ENCODE measurements around the gene HMMR. TPM values are rescaled to one million over a fixed set of nuclear protein-coding genes. Genes with fewer than 3 reads are reported as not detected.
"Not testable (repeated sequence)": the region's sequence is repeated elsewhere in the genome, so short reads cannot be mapped to it uniquely, and the experiment has no call there.

HMMR gene
- polyA plus RNA-seq = not detected

- Mint-ChIP-seq H3K4me1 (peaks cover 15 to 27% (median 19%) of the 10 kb centered on the region in 3 donors), H3K27ac (peak within 1 kb of the TSS; percentile 91 to 100 (median 97)), H3K4me3 (peak within 1 kb of the TSS; percentile 90 to 98 (median 97)), H3K27me3 (no peaks in the 10 kb centered on the region), H3K36me3 (peaks cover 3% of the 10 kb centered on the region), H3K9me3 (peaks cover 0 to under 1% (median 0%) of the 10 kb centered on the region in 3 donors)
These were observed at the start of gene HMMR for GRCh38 chr5:163460562-163461171. Gene HMMR, plus strand, starts transcription at chr5:163460632. Its CDS starts 61 bp downstream, at chr5:163460693.

- not testable (repeated sequence) for H3K27ac Mint-ChIP-seq, H3K9me3 Mint-ChIP-seq, H3K4me1 Mint-ChIP-seq, H3K36me3 Mint-ChIP-seq, H3K4me3 Mint-ChIP-seq
- peaks cover 19% of the 10 kb centered on the region for H3K27me3 Mint-ChIP-seq
These were observed 44.8 kb upstream of the HMMR start for GRCh38 chr5:163415673-163416072.

DNA sequence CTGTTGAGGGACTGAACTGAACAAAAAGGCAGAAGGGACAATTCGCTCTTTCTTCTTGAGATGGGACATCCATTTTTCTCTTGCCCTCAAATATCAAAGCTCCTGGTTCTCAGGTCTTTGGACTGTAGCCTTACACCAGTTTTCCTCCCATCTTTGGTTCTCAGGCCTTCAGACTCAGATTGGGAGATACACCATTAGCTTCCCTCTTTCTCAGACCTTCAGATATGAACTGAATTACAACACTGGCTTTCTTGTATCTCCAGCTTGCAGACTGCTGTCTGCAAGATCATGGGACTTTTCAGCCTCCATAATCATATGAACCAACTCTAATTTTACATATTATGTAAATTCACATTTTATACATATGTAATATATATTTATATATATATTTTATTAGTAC, 35.6 kb upstream of the HMMR start:
- H3K9me3 Mint-ChIP-seq = no peaks in the 10 kb centered on the region
- H3K4me1 Mint-ChIP-seq = peaks cover 6% of the 10 kb centered on the region in 3 donors
- H3K27me3 Mint-ChIP-seq = peaks cover 1% of the 10 kb centered on the region
- H3K4me3 Mint-ChIP-seq = no peak overlapping the region
- no peaks in the 10 kb centered on the region for H3K36me3 Mint-ChIP-seq
- no peak overlapping the region for H3K27ac Mint-ChIP-seq

DNA sequence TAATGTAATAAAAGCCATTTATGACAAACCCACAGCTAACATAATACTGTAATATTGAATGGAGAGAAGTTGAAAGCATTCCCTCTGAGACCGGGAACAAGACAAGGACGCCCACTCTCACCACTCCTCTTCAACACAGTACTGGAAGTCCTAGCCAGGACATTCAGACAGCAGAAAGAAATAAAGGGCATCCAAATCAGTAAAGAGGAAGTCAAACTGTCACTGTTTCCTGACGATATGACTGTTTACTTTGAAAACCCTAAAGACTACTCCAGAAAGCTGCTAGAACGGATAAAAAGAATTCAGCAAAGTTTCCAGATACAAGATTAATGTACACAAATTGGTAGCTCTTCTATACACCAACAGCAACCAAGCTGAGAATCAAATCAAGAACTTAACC, 34.3 kb upstream of the HMMR start:
- H3K4me3 Mint-ChIP-seq = peak overlapping the region in 1 of 4 donors; percentile 28
- not testable (repeated sequence) for H3K27me3 Mint-ChIP-seq, H3K36me3 Mint-ChIP-seq, H3K9me3 Mint-ChIP-seq, H3K4me1 Mint-ChIP-seq, H3K27ac Mint-ChIP-seq

DNA sequence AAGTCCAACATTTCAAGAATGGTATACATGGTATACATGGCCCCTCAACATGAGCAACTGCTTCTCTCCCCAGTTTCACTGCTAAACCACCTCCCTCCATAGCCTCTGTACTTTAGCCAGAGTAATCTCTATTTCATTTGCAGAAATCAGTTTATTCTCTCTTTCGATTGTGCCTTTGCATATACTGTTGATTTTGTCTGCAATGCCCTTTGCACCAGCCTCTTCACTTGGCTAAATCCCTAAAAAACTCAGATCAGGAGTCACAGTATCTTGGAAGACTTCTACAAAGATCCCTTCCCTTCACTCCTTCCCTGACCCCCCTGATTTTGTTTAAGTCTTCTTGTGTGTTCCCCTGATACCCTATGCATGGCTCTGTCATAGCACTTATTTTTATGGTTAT, 27.9 kb upstream of the HMMR start:
- H3K4me1 Mint-ChIP-seq = peaks cover 5 to 10% (median 8%) of the 10 kb centered on the region in 3 donors
- H3K27ac Mint-ChIP-seq = no peak overlapping the region
- H3K4me3 Mint-ChIP-seq = no peak overlapping the region
- H3K9me3 Mint-ChIP-seq = no peaks in the 10 kb centered on the region
- no peaks in the 10 kb centered on the region for H3K36me3 Mint-ChIP-seq
- peaks cover 1% of the 10 kb centered on the region for H3K27me3 Mint-ChIP-seq

DNA sequence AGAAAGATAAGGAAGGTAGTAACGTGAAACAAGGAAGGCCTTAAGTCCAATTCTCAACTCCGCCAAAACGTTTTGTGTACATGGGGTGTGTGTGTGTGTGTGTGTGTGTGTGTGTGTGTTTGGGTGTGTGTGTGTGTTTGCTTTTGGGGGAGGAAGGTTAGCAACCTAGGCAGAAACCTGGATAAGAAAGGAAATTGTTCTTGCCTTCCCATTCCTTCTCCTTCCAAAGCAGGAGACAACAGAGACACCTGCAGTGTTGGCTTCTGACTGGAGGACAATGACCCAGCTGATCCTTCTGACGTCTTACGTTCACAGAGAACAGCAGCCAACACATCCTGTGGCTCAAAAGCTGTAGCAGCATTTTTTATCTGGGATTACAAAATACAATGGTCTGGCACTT, 27.2 kb upstream of the HMMR start:
- H3K9me3 Mint-ChIP-seq = no peaks in the 10 kb centered on the region
- H3K4me3 Mint-ChIP-seq = no peak overlapping the region
- H3K36me3 Mint-ChIP-seq = no peaks in the 10 kb centered on the region
- no peak overlapping the region for H3K27ac Mint-ChIP-seq
- peaks cover 1% of the 10 kb centered on the region for H3K27me3 Mint-ChIP-seq
- peaks cover 8 to 13% (median 11%) of the 10 kb centered on the region in 3 donors for H3K4me1 Mint-ChIP-seq

DNA sequence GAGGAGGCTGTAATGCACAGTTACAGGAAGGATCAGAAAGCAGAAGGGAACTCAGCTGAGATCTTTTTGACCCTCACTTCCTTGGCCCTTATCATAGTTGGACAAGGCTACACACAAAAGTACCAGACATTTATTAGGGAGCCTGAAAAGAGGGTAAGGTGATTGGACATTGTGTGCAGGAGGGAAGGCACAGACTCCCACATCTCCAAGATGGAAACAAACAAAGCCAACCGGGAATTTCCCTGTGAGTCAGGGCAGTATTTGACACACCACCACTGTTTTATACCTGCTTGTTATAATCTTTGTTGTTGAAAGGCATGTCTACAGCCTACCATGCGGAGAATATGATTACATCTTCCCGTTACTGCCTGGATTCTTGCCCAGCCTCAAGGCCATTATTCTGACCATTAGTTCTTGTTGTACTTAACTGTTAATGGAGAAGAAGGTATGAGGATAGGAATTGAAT, 26.0 kb upstream of the HMMR start:
- Mint-ChIP-seq H3K4me3 (peak overlapping the region in 1 of 4 donors; percentile 44), H3K27ac (no peak overlapping the region)

DNA sequence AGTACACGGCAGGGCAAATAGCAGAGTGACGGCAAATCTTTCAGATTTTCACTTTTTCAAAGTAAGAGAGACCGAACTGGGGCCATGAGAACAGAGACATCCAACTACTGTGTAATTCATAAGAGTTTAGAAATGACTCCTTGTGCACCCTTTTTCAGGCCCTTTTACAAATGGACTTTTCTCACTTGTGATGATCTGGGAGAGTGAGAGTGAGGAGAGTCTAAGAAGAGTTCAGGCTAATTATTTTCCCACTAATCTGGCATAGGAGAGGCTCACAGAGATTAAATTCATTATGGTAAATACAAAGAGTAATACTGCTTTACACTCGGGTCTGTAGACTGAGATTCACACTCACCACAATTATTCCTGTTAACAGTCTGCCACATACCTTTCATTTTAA, 23.9 kb upstream of the HMMR start:
- Mint-ChIP-seq H3K36me3 (no peaks in the 10 kb centered on the region), H3K4me3 (peak overlapping the region; percentile 88 to 96 (median 94)), H3K27ac (peak overlapping the region in 1 of 3 donors; percentile 27), H3K4me1 (peaks cover 13 to 33% (median 19%) of the 10 kb centered on the region in 3 donors), H3K27me3 (peaks cover 1% of the 10 kb centered on the region), H3K9me3 (no peaks in the 10 kb centered on the region)

More for the DNA sequence above, 26.0 kb upstream of the HMMR start:
- Mint-ChIP-seq H3K4me1 (peaks cover 13 to 23% (median 15%) of the 10 kb centered on the region in 3 donors), H3K9me3 (no peaks in the 10 kb centered on the region), H3K36me3 (no peaks in the 10 kb centered on the region), H3K27me3 (peaks cover 1% of the 10 kb centered on the region)

GRCh38 chr5:163437011-163437308, 23.5 kb upstream of the HMMR start:
- Mint-ChIP-seq H3K9me3 (no peaks in the 10 kb centered on the region), H3K4me1 (peaks cover 13 to 33% (median 17%) of the 10 kb centered on the region in 3 donors), H3K36me3 (no peaks in the 10 kb centered on the region), H3K27me3 (no peaks in the 10 kb centered on the region), H3K27ac (peak overlapping the region; percentile 75 to 91 (median 84)), H3K4me3 (peak overlapping the region; percentile 88 to 96 (median 94))

DNA sequence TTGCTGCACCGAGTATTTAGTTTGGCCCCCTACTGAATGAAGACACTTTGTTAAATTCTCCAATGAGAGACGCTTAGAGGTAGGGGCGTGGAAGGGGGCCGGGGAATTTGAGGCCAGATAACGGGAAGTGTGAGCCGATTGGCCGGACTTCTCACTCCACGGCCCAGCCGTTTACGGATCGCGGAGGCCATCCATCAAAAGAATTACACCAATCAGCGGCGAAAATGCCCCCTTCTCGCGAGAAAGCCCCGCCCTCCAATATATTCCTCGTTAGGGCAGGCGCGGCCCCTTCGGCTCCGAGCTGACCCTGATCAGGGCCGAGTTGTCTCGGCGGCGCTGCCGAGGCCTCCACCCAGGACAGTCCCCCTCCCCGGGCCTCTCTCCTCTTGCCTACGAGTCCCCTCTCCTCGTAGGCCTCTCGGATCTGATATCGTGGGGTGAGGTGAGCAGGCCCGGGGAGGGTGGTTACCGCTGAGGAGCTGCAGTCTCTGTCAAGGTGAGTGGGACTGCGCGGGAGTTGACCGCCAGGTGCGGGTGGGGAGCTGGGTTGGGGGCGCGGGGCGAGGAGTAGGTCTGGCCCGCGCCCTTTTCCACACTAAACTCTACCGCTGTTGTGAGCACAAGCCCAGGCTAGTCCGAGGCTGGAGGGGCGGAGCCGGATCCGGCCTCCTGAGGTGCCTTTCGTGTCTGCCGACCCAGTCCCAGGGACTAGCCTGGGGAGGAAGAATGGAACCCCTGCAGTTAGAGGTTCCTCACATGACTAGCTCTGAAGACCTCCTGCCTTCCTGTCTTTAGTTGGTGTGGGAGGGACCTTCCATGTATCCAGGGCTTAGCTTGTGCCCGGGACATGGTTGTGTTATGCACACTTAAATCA, 22.9 kb upstream of the HMMR start, which contains the start of gene CCNG1:
Gene CCNG1, plus strand, starts transcription at position 287 of the 874 bp plus-strand sequence. CDS start 1,662 bp downstream, outside the sequence.
- H3K9me3 Mint-ChIP-seq = no peaks in the 10 kb centered on the region
- peaks cover 13 to 33% (median 17%) of the 10 kb centered on the region in 3 donors for H3K4me1 Mint-ChIP-seq
- no peaks in the 10 kb centered on the region for H3K27me3 Mint-ChIP-seq
- H3K4me3 Mint-ChIP-seq = peak within 1 kb of the TSS; percentile 88 to 96 (median 94)
- H3K36me3 Mint-ChIP-seq = peaks cover 3% of the 10 kb centered on the region
- peak within 1 kb of the TSS; percentile 75 to 91 (median 84) for H3K27ac Mint-ChIP-seq

DNA sequence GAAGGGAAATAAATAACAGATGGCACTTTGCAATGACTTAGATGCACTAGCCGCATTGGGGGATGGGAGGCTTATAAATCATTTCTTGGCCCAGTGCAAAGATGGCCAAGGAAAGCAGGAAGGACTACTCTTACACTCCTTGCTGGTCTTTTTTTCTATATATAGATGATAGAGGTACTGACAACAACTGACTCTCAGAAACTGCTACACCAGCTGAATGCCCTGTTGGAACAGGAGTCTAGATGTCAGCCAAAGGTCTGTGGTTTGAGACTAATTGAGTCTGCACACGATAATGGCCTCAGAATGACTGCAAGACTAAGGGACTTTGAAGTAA, 21.4 kb upstream of the HMMR start:
- Mint-ChIP-seq H3K27ac (peak overlapping the region in 1 of 3 donors; percentile 21), H3K4me3 (peak overlapping the region; percentile 60 to 92 (median 79)), H3K27me3 (no peaks in the 10 kb centered on the region), H3K4me1 (peaks cover 13 to 33% (median 17%) of the 10 kb centered on the region in 3 donors), H3K36me3 (peaks cover 7% of the 10 kb centered on the region), H3K9me3 (no peaks in the 10 kb centered on the region)

- no peaks in the 10 kb centered on the region for H3K27me3 Mint-ChIP-seq
- H3K36me3 Mint-ChIP-seq = peaks cover 7% of the 10 kb centered on the region
- no peak overlapping the region for H3K4me3 Mint-ChIP-seq
- H3K4me1 Mint-ChIP-seq = peaks cover 13 to 35% (median 15%) of the 10 kb centered on the region in 3 donors
- no peak overlapping the region for H3K27ac Mint-ChIP-seq
- no peaks in the 10 kb centered on the region for H3K9me3 Mint-ChIP-seq
These were observed 19.5 kb upstream of the HMMR start for GRCh38 chr5:163440954-163441353.

- H3K4me3 Mint-ChIP-seq = no peak overlapping the region
These were observed 15.9 kb upstream of the HMMR start for GRCh38 chr5:163444526-163444925.

DNA sequence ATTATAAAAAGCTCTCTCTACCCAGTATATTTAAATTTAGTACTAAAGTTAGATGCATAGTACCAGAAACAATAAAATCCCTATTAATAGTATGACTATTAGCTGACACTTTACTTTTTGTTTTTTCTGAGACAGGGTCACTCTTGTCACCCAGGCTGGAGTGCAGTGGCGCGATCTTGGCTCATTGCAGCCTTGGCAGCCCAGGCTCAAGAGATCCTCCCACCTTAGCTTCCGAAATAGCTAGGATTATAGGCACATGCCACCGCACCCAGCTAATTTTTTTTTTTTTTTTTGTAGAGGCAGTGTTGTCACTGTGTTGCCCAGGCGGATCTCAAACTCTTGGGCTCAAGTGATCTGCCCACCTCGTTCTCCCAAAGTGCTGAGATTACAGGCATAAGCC, 15.1 kb upstream of the HMMR start:
- Mint-ChIP-seq H3K27ac (no peak overlapping the region), H3K4me3 (no peak overlapping the region), H3K36me3 (peaks cover 7% of the 10 kb centered on the region), H3K27me3 (no peaks in the 10 kb centered on the region), H3K4me1 (peaks cover 0 to 7% (median 1%) of the 10 kb centered on the region in 3 donors), H3K9me3 (no peaks in the 10 kb centered on the region)

More at GRCh38 chr5:163444526-163444925, 15.9 kb upstream of the HMMR start:
- no peaks in the 10 kb centered on the region for H3K9me3 Mint-ChIP-seq
- no peak overlapping the region for H3K27ac Mint-ChIP-seq
- H3K36me3 Mint-ChIP-seq = peaks cover 7% of the 10 kb centered on the region
- peaks cover 0 to 12% (median 4%) of the 10 kb centered on the region in 3 donors for H3K4me1 Mint-ChIP-seq
- no peaks in the 10 kb centered on the region for H3K27me3 Mint-ChIP-seq

DNA sequence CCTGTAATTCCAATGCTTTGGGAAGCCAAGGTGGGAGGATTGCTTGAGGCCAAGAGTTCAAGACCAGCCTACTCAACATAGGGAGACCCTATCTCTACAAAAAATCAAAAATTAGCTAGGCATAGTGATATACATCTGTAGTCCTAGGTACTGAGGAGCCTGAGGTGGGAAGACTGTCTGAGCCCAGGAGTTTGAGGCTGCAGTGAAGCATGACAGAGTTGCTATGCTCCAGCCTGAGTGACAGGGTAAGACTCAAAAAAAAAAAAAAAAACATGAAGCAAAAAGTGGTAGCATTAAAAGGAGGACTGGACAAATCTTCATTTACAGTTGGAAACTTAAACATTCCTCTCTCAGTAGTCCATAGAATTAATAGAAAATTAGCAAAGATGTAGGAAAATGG, 13.2 kb upstream of the HMMR start:
- Mint-ChIP-seq H3K27ac (peak overlapping the region in 1 of 3 donors; percentile 39), H3K4me1 (peaks cover 0 to 2% (median 0%) of the 10 kb centered on the region in 3 donors), H3K4me3 (no peak overlapping the region), H3K27me3 (no peaks in the 10 kb centered on the region), H3K9me3 (no peaks in the 10 kb centered on the region), H3K36me3 (peaks cover 7% of the 10 kb centered on the region)
